A549 (cell line): ENCODE data around the gene SMYD5.

Experiments used
- BHLHE40 ChIP-seq: IDR thresholded peaks from 2 replicates; pipeline ENCODE4 v1.6.1; 2012; ENCODE audit warnings: low read depth, low read length, inconsistent platforms
- CTCF ChIP-seq: fragments of >200 bp; sonication (Bioruptor Twin); formaldehyde crosslinking; IDR thresholded peaks from 3 replicates; pipeline ENCODE4 v1.5.1; 2016
- ELK1 ChIP-seq: fragments of 150-350 bp; IDR thresholded peaks from 2 replicates; pipeline ENCODE4 v1.6.1; 2014; ENCODE audit warnings: low read depth, mild to moderate bottlenecking, low read length
- EP300 ChIP-seq, 2 experiments: fragments of >200 bp; sonication (Bioruptor Twin); formaldehyde crosslinking; IDR thresholded peaks; 2 replicates in 1 of 2; 3 replicates in 1 of 2; pipeline ENCODE4 v1.6.1; 2016 to 2017
- HMGXB4 ChIP-seq: fragments of 250-450 bp; sonication (Bioruptor Pico); IDR thresholded peaks from 2 replicates; pipeline ENCODE4 v1.5.0; 2021; ENCODE audit warnings: mild to moderate bottlenecking, moderate library complexity, borderline replicate concordance
- KDM5A ChIP-seq: fragments of 200-600 bp; sonication (generic); IDR thresholded peaks from 2 replicates; pipeline ENCODE4 v1.6.1; 2016; ENCODE audit warnings: antibody characterized with exemption, mild to moderate bottlenecking
- MYC ChIP-seq: IDR thresholded peaks from 2 replicates; pipeline ENCODE4 v1.6.1; 2012; ENCODE audit warnings: mild to moderate bottlenecking, inconsistent platforms, low read length, improper control_type of control experiment, borderline replicate concordance
- POLR2A ChIP-seq: IDR thresholded peaks from 2 replicates; pipeline ENCODE4 v1.6.1; 2012; ENCODE audit warnings: mild to moderate bottlenecking, low read length
- RCOR1 ChIP-seq: fragments of 150-350 bp; IDR thresholded peaks from 2 replicates; pipeline ENCODE4 v1.6.1; 2014; ENCODE audit warnings: antibody characterized with exemption, low read length, low read depth
- RFX5 ChIP-seq: fragments of 450-650 bp; IDR thresholded peaks from 2 replicates; pipeline ENCODE4 v1.7.1; 2014; ENCODE audit warnings: antibody characterized with exemption, mild to moderate bottlenecking, moderate library complexity
- TP53 ChIP-seq: fragments of 250-450 bp; sonication (Bioruptor Pico); IDR thresholded peaks from 2 replicates; pipeline ENCODE4 v1.5.0; 2021; ENCODE audit warnings: mild to moderate bottlenecking, moderate library complexity
- ZFP36 ChIP-seq: fragments of 450-650 bp; IDR thresholded peaks from 2 replicates; pipeline ENCODE4 v1.6.1; 2014; ENCODE audit warnings: borderline replicate concordance; ENCODE audit not compliant: partially characterized antibody

GRCh38 chr2:73205611-73206010, 8.4 kb upstream of the SMYD5 start:
- no peak for TF ChIP-seq CTCF
- TF ChIP-seq POLR2A: no peak
- no peak for TF ChIP-seq MYC
- no peak for TF ChIP-seq HMGXB4 (CRISPR knock-in tag)
- TF ChIP-seq ELK1: no peak
- no peak for TF ChIP-seq BHLHE40
- no peak for TF ChIP-seq EP300 (IDR thresholded peaks at IDR 0.05)
- no peak for TF ChIP-seq RCOR1
- no peak for TF ChIP-seq KDM5A
- TF ChIP-seq RFX5: no peak
- no peak for TF ChIP-seq TP53
- TF ChIP-seq ZFP36: no peak
